Astrocyte of the cerebellum (primary cell): ENCODE data around the gene AMZ2.
"Not testable (repeated sequence)": the region's sequence is repeated elsewhere in the genome, so short reads cannot be mapped to it uniquely, and the experiment has no call there.

ENCODE experiments used
- DNase-seq: peaks from one replicate; pipeline ENCODE4 v3.0.0-alpha.2; 2011; ENCODE audit warnings: low read depth
- H3K4me3 ChIP-seq: 2 replicates; pipeline ENCODE4 v1.5.1; 2011; ENCODE audit warnings: mild to moderate bottlenecking, low read depth, low read length, moderate library complexity
- CTCF ChIP-seq: IDR thresholded peaks from 2 replicates; pipeline ENCODE4 v1.5.1; 2012; ENCODE audit warnings: low read length, low read depth, moderate library complexity, mild to moderate bottlenecking; ENCODE audit errors: missing control alignments
- in situ Hi-C: cut with HindIII; loops from 2 replicates; pipeline ENCODE4 v1.10.0; 2017; ENCODE audit warnings: low sequenced_read_pairs

AMZ2 gene

DNA sequence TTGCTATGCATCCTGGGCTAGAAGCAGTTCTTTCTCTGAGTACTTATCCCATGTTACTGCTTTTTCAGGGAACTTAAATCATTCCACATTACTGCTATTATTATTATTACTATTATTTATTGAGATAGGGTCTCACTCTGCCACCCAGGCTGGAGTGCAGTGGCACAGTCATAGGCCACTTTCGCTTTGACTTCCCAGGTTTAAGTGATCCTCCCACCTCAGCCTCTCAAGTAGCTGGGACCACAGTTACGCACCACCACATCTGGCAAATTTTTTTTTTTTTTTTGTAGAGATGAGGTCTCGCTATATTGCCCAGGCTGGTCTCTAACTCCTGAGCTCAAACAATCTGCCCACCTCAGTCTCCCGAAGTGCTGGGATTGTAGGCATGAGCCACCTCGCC lies 28.4 kb upstream of the AMZ2 start:
- DNase-seq, H3K4me3 ChIP-seq, in situ Hi-C loops: not testable (repeated sequence)

DNA sequence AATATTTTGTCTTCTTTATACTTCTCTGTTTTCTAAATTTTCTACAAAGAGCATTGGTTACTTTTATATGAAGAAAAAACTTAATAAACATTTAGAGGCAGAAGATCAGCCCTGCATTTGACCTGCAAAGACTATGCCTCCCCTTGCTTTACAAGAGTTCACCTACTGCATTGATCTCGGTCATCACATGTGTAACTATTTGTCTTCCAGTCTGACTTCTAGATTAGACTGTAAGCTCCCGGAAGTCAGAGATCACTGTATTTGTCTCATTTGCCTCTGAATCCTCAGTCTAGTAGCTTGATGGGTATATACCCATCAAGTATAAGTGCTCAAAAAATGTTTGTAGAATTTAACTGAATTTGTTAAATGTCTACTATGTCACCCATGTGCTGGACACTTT lies 27.7 kb upstream of the AMZ2 start:
- in situ Hi-C loops, H3K4me3 ChIP-seq, DNase-seq: not testable (repeated sequence)

DNA sequence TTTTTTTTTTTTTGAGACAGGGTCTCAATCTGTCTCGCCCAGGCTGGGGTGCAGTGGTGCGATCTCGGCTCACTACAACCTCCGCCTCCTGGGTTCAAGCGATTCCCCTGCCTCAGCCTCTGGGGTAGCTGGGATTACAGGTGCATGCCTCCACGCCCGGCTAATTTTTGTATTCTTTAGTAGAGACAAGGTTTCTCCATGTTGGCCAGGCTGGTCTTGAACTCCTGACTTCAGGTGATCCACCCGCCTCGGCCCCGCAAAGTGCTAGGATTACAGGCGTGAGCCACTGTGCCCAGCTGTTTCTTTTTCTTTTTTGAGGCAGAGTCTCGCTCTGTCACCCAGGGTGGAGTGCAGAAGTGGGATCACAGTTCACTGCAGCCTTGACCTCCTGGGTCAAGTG lies 27.1 kb upstream of the AMZ2 start:
- DNase-seq, H3K4me3 ChIP-seq, in situ Hi-C loops: not testable (repeated sequence)

- no peak for DNase-seq
- in situ Hi-C loops: no loop called here
- H3K4me3 ChIP-seq: no peak overlapping the region
- TF ChIP-seq CTCF: no peak
These were observed 26.1 kb upstream of the AMZ2 start for GRCh38 chr17:68221786-68222185.

- in situ Hi-C loops: no loop called here
- TF ChIP-seq CTCF: no peak
- no peak for DNase-seq
- no peak overlapping the region for H3K4me3 ChIP-seq
These were observed 25.2 kb upstream of the AMZ2 start for GRCh38 chr17:68222606-68223005.

DNA sequence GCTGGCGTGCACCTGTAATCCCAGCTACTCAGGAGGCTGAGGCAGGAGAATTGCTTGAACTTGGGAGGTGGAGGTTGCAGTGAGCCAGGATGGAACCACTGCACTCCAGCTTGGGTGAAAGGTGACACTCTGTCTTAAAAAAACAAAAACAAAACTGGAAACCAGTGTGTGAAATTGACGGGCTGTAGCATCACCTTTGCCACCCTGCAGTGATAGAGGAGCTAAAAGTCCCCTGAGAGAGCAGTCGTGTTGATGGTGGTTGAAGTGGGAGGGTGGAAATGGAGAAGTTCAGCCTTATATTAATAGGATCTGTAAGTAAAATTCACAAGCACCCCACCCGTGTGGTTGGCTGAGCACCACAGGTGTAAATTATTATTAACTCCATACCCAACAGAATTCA lies 22.8 kb upstream of the AMZ2 start:
- in situ Hi-C loops, H3K4me3 ChIP-seq, DNase-seq: not testable (repeated sequence)

GRCh38 chr17:68228039-68228680 lies 19.7 kb upstream of the AMZ2 start:
- H3K4me3 ChIP-seq, DNase-seq, in situ Hi-C loops: not testable (repeated sequence)

- DNase-seq: no peak
- no peak for TF ChIP-seq CTCF
- in situ Hi-C loops: no loop called here
- H3K4me3 ChIP-seq: no peak overlapping the region
These were observed 18.8 kb upstream of the AMZ2 start for GRCh38 chr17:68228817-68229570.

DNA sequence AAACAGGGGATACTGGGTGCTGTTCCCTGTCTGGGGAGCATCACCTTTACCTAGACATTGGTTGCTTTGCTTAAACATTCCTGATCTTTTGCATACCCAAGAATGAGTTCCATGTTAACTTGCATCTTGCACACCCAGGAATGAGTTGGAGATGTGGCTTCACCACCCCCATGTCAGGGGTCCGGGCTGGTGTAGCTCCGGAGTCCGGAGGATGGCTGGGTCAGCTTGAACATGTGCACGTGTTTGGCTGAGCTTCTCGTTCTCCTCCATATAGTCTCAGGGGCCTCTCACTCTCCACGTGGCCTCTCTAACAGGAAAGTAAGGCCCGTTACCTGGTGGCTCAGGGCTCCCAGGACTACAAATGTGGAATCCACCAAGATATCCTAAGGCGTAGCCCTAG lies 18.2 kb upstream of the AMZ2 start:
- DNase-seq: no peak
- TF ChIP-seq CTCF: no peak
- in situ Hi-C loops: no loop called here
- no peak overlapping the region for H3K4me3 ChIP-seq

DNA sequence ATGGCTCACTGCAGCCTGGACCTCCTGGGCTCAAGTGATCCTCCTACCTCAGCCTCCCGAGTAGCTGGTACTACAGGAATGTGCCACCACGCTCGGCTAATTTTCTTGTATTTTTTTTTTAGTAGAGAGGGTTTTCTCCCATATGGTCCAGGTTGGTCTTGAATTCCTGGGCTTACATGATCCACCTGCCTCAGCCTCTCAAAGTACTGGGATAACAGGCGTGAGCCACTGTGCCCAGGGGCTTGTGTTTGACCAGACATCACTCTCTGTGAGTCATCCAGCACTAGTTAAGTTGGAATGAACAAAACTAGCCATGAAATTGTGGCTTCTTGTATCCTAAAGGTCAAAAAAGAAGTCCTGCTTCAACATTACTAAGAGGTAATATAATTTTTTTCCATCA lies 16.7 kb upstream of the AMZ2 start:
- in situ Hi-C loops: not testable (repeated sequence)

More for the DNA sequence above, 16.7 kb upstream of the AMZ2 start:
- DNase-seq, H3K4me3 ChIP-seq: not testable (repeated sequence)
